Measurements from ENCODE around the gene KIF1A.

KIF1A gene

GRCh38 chr2:240746671-240747070 lies 73.3 kb downstream of the KIF1A start:
- H3K9me3 Mint-ChIP-seq = no peaks in the 10 kb centered on the region
- no peaks in the 10 kb centered on the region for H3K36me3 Mint-ChIP-seq
- H3K27ac Mint-ChIP-seq = no peak overlapping the region
- DNase-seq (ENCODE audit: low spot score in 2 of 2) (no peak), ATAC-seq (ENCODE audit: low read depth) (no peak)
- H3K4me1 Mint-ChIP-seq = peaks cover 3% of the 10 kb centered on the region
- H3K27me3 Mint-ChIP-seq = peaks cover 11% of the 10 kb centered on the region
- no peak overlapping the region for H3K4me3 Mint-ChIP-seq

GRCh38 chr2:240745962-240746361 lies 74.1 kb downstream of the KIF1A start:
- Mint-ChIP-seq H3K9me3 (no peaks in the 10 kb centered on the region), H3K27me3 (peaks cover 12% of the 10 kb centered on the region), H3K36me3 (no peaks in the 10 kb centered on the region), H3K4me1 (no peaks in the 10 kb centered on the region), H3K27ac (no peak overlapping the region), H3K4me3 (no peak overlapping the region)
- DNase-seq (ENCODE audit: low spot score in 2 of 2) (no peak), ATAC-seq (ENCODE audit: low read depth) (no peak)

- no peak for DNase-seq (ENCODE audit: low spot score in 2 of 2)
- Mint-ChIP-seq H3K27ac (no peak overlapping the region), H3K36me3 (no peaks in the 10 kb centered on the region), H3K4me1 (no peaks in the 10 kb centered on the region), H3K27me3 (peaks cover 12% of the 10 kb centered on the region), H3K9me3 (no peaks in the 10 kb centered on the region), H3K4me3 (no peak overlapping the region)
- ATAC-seq (ENCODE audit: low read depth) = no peak
Observed at GRCh38 chr2:240745456-240745855, 74.6 kb downstream of the KIF1A start.

GRCh38 chr2:240742602-240743095 lies 77.4 kb downstream of the KIF1A start:
- H3K4me3 Mint-ChIP-seq = no peak overlapping the region
- H3K4me1 Mint-ChIP-seq = no peaks in the 10 kb centered on the region
- no peak overlapping the region for H3K27ac Mint-ChIP-seq
- peaks cover 13% of the 10 kb centered on the region for H3K27me3 Mint-ChIP-seq
- DNase-seq (ENCODE audit: low spot score in 2 of 2) (no peak), ATAC-seq (ENCODE audit: low read depth) (no peak)
- H3K36me3 Mint-ChIP-seq = no peaks in the 10 kb centered on the region
- H3K9me3 Mint-ChIP-seq = no peaks in the 10 kb centered on the region

- ATAC-seq (ENCODE audit: low read depth) = no peak
- Mint-ChIP-seq H3K4me1 (no peaks in the 10 kb centered on the region), H3K36me3 (no peaks in the 10 kb centered on the region), H3K27ac (no peak overlapping the region), H3K27me3 (peaks cover 9% of the 10 kb centered on the region), H3K9me3 (no peaks in the 10 kb centered on the region), H3K4me3 (no peak overlapping the region)
- no peak for DNase-seq (ENCODE audit: low spot score in 2 of 2)
Observed at GRCh38 chr2:240741091-240741490, 78.9 kb downstream of the KIF1A start.

- no peak for DNase-seq (ENCODE audit: low spot score in 2 of 2)
- peaks cover 4% of the 10 kb centered on the region for H3K27me3 Mint-ChIP-seq
- no peaks in the 10 kb centered on the region for H3K36me3 Mint-ChIP-seq
- H3K4me1 Mint-ChIP-seq = no peaks in the 10 kb centered on the region
- no peaks in the 10 kb centered on the region for H3K9me3 Mint-ChIP-seq
- no peak for ATAC-seq (ENCODE audit: low read depth)
- H3K27ac Mint-ChIP-seq = no peak overlapping the region
- no peak overlapping the region for H3K4me3 Mint-ChIP-seq
Observed at GRCh38 chr2:240739797-240740196, 80.2 kb downstream of the KIF1A start.

GRCh38 chr2:240737958-240738357 lies 82.1 kb downstream of the KIF1A start:
- H3K4me1 Mint-ChIP-seq = no peaks in the 10 kb centered on the region
- DNase-seq (ENCODE audit: low spot score in 2 of 2) = no peak
- no peak overlapping the region for H3K27ac Mint-ChIP-seq
- no peak overlapping the region for H3K4me3 Mint-ChIP-seq
- no peak for ATAC-seq (ENCODE audit: low read depth)
- H3K36me3 Mint-ChIP-seq = no peaks in the 10 kb centered on the region
- H3K27me3 Mint-ChIP-seq = peaks cover 11% of the 10 kb centered on the region
- no peaks in the 10 kb centered on the region for H3K9me3 Mint-ChIP-seq

GRCh38 chr2:240737512-240737911 lies 82.5 kb downstream of the KIF1A start:
- H3K4me3 Mint-ChIP-seq = no peak overlapping the region

GRCh38 chr2:240736281-240737250 lies 83.5 kb downstream of the KIF1A start:
- Mint-ChIP-seq H3K27me3 (peaks cover 15% of the 10 kb centered on the region), H3K36me3 (no peaks in the 10 kb centered on the region), H3K4me1 (no peaks in the 10 kb centered on the region), H3K27ac (no peak overlapping the region), H3K4me3 (no peak overlapping the region), H3K9me3 (no peaks in the 10 kb centered on the region)
- ATAC-seq (ENCODE audit: low read depth) (no peak), DNase-seq (ENCODE audit: low spot score in 2 of 2) (no peak)

More at GRCh38 chr2:240737512-240737911, 82.5 kb downstream of the KIF1A start:
- Mint-ChIP-seq H3K9me3 (no peaks in the 10 kb centered on the region), H3K36me3 (no peaks in the 10 kb centered on the region), H3K27ac (no peak overlapping the region), H3K27me3 (peaks cover 13% of the 10 kb centered on the region), H3K4me1 (no peaks in the 10 kb centered on the region)
- ATAC-seq (ENCODE audit: low read depth) (no peak), DNase-seq (ENCODE audit: low spot score in 2 of 2) (no peak)

GRCh38 chr2:240735476-240735875 lies 84.5 kb downstream of the KIF1A start:
- no peaks in the 10 kb centered on the region for H3K4me1 Mint-ChIP-seq
- DNase-seq (ENCODE audit: low spot score in 2 of 2) = no peak
- no peak overlapping the region for H3K27ac Mint-ChIP-seq
- no peak overlapping the region for H3K4me3 Mint-ChIP-seq
- H3K36me3 Mint-ChIP-seq = no peaks in the 10 kb centered on the region
- H3K27me3 Mint-ChIP-seq = peaks cover 15% of the 10 kb centered on the region
- ATAC-seq (ENCODE audit: low read depth) = no peak
- no peaks in the 10 kb centered on the region for H3K9me3 Mint-ChIP-seq

- DNase-seq (ENCODE audit: low spot score in 2 of 2) (no peak), ATAC-seq (ENCODE audit: low read depth) (no peak)
- no peak overlapping the region for H3K27ac Mint-ChIP-seq
- peaks cover 15% of the 10 kb centered on the region for H3K27me3 Mint-ChIP-seq
- no peaks in the 10 kb centered on the region for H3K9me3 Mint-ChIP-seq
- H3K4me1 Mint-ChIP-seq = no peaks in the 10 kb centered on the region
- no peaks in the 10 kb centered on the region for H3K36me3 Mint-ChIP-seq
- H3K4me3 Mint-ChIP-seq = no peak overlapping the region
Observed at GRCh38 chr2:240734756-240735155, 85.3 kb downstream of the KIF1A start.

- Mint-ChIP-seq H3K27me3 (peaks cover 17% of the 10 kb centered on the region), H3K4me3 (no peak overlapping the region), H3K9me3 (no peaks in the 10 kb centered on the region), H3K4me1 (no peaks in the 10 kb centered on the region), H3K36me3 (no peaks in the 10 kb centered on the region), H3K27ac (no peak overlapping the region)
- ATAC-seq (ENCODE audit: low read depth) (peak; percentile 44), DNase-seq (ENCODE audit: low spot score in 2 of 2) (peak in 1 of 2 donors; percentile 28)
Observed at GRCh38 chr2:240733803-240734495, 86.1 kb downstream of the KIF1A start.

- ATAC-seq (ENCODE audit: low read depth) = no peak
Observed at GRCh38 chr2:240732911-240733622, 87.0 kb downstream of the KIF1A start.

GRCh38 chr2:240732184-240732583 lies 87.8 kb downstream of the KIF1A start:
- DNase-seq (ENCODE audit: low spot score in 2 of 2) (no peak), ATAC-seq (ENCODE audit: low read depth) (no peak)
- Mint-ChIP-seq H3K4me3 (no peak overlapping the region), H3K9me3 (no peaks in the 10 kb centered on the region), H3K36me3 (no peaks in the 10 kb centered on the region), H3K27me3 (peaks cover 15% of the 10 kb centered on the region), H3K27ac (no peak overlapping the region), H3K4me1 (no peaks in the 10 kb centered on the region)

More at GRCh38 chr2:240732911-240733622, 87.0 kb downstream of the KIF1A start:
- Mint-ChIP-seq H3K36me3 (no peaks in the 10 kb centered on the region), H3K4me3 (no peak overlapping the region), H3K9me3 (no peaks in the 10 kb centered on the region), H3K4me1 (no peaks in the 10 kb centered on the region), H3K27me3 (peaks cover 15% of the 10 kb centered on the region), H3K27ac (no peak overlapping the region)
- DNase-seq (ENCODE audit: low spot score in 2 of 2) = no peak
